WTC11 (cell line): ENCODE results near the gene FBXO15. TPM values are rescaled to one million over a fixed set of nuclear protein-coding genes. Genes with fewer than 3 reads are reported as not detected.

Experiments used
- ATAC-seq: fragments of 200-7000 bp; cut with Tn5 transposase; 2 replicates; pipeline ENCODE4 v1.10.0; 2021; ENCODE audit warnings: mild to moderate bottlenecking, moderate library complexity
- CTCF ChIA-PET: fragments of 300-600 bp; sonication (Branson Sonifier 250); formaldehyde crosslinking; loops from one replicate; lab custom pipeline; 2021; ENCODE audit warnings: antibody characterized with exemption; lab: Charles Lee
- POLR2A ChIA-PET: fragments of 350-600 bp; sonication (Branson Sonifier 250); formaldehyde crosslinking; loops from one replicate; lab custom pipeline; 2021; ENCODE audit warnings: antibody characterized with exemption; lab: Charles Lee
- DNase-seq: peaks from one replicate; pipeline ENCODE4 v3.0.0; 2021; ENCODE audit warnings: low spot score
- H3K27ac Mint-ChIP-seq: 2 replicates; pipeline ENCODE4 v1.8.0; 2021; ENCODE audit warnings: mixed read lengths
- H3K27me3 Mint-ChIP-seq: 2 replicates; pipeline ENCODE4 v1.8.0; 2021; ENCODE audit warnings: low read depth, mild to moderate bottlenecking, moderate library complexity, mixed read lengths
- H3K36me3 Mint-ChIP-seq: 2 replicates; pipeline ENCODE4 v1.8.0; 2021; ENCODE audit warnings: mixed read lengths
- H3K4me1 Mint-ChIP-seq: 2 replicates; pipeline ENCODE4 v1.8.0; 2022; ENCODE audit warnings: mixed read lengths
- H3K4me3 Mint-ChIP-seq: 2 replicates; pipeline ENCODE4 v1.8.0; 2021; ENCODE audit warnings: mild to moderate bottlenecking, moderate library complexity, mixed read lengths
- H3K9me3 Mint-ChIP-seq: 2 replicates; pipeline ENCODE4 v1.8.0; 2021; ENCODE audit warnings: mixed read lengths
- ATF6 ChIP-seq: sonication (generic); formaldehyde crosslinking; IDR thresholded peaks from 2 replicates; pipeline ENCODE4 v1.8.1; 2023; ENCODE audit warnings: mild to moderate bottlenecking, missing genetic modification reagents
- ELF4 ChIP-seq: sonication (generic); formaldehyde crosslinking; IDR thresholded peaks from 2 replicates; pipeline ENCODE4 v1.8.1; 2022; ENCODE audit warnings: low read depth, mild to moderate bottlenecking, moderate library complexity, missing genetic modification reagents
- EMX1 ChIP-seq: fragments of 250-450 bp; sonication (Bioruptor Pico); IDR thresholded peaks from 2 replicates; pipeline ENCODE4 v1.8.0; 2021; ENCODE audit warnings: mild to moderate bottlenecking
- FOXP4 ChIP-seq: sonication (generic); formaldehyde crosslinking; IDR thresholded peaks from 2 replicates; pipeline ENCODE4 v1.8.0; 2022; ENCODE audit warnings: mild to moderate bottlenecking, missing genetic modification reagents
- GABPB1 ChIP-seq: sonication (generic); formaldehyde crosslinking; IDR thresholded peaks from 2 replicates; pipeline ENCODE4 v1.8.1; 2023; ENCODE audit warnings: mild to moderate bottlenecking, missing genetic modification reagents
- MAX ChIP-seq: sonication (generic); formaldehyde crosslinking; IDR thresholded peaks from 2 replicates; pipeline ENCODE4 v1.8.0; 2022; ENCODE audit warnings: mild to moderate bottlenecking, missing genetic modification reagents
- MXD4 ChIP-seq: fragments of 250-450 bp; sonication (Bioruptor Pico); IDR thresholded peaks from 2 replicates; pipeline ENCODE4 v1.8.0; 2021; ENCODE audit warnings: mild to moderate bottlenecking, moderate library complexity, borderline replicate concordance
- NFYB ChIP-seq: sonication (generic); formaldehyde crosslinking; conservative IDR thresholded peaks from 2 replicates; pipeline ENCODE4 v1.8.0; 2022; ENCODE audit warnings: low read depth, missing genetic modification reagents
- PRDM15 ChIP-seq: sonication (generic); formaldehyde crosslinking; IDR thresholded peaks from 2 replicates; pipeline ENCODE4 v1.8.0; 2022; ENCODE audit warnings: missing genetic modification reagents
- STAT6 ChIP-seq: sonication (generic); formaldehyde crosslinking; conservative IDR thresholded peaks from 2 replicates; pipeline ENCODE4 v1.8.1; 2023; ENCODE audit warnings: mild to moderate bottlenecking, low read depth, missing genetic modification reagents, moderate library complexity
- ZBTB21 ChIP-seq: sonication (generic); formaldehyde crosslinking; IDR thresholded peaks from 2 replicates; pipeline ENCODE4 v1.8.1; 2023; ENCODE audit warnings: mild to moderate bottlenecking, missing genetic modification reagents, borderline replicate concordance
- ZMAT4 ChIP-seq: fragments of 250-450 bp; sonication (Bioruptor Pico); IDR thresholded peaks from 2 replicates; pipeline ENCODE4 v1.9.0; 2021; ENCODE audit warnings: mild to moderate bottlenecking
- ZNF232 ChIP-seq: sonication (generic); formaldehyde crosslinking; IDR thresholded peaks from 2 replicates; pipeline ENCODE4 v1.8.0; 2022; ENCODE audit warnings: mild to moderate bottlenecking, missing genetic modification reagents
- ZSCAN18 ChIP-seq: fragments of 250-450 bp; sonication (Bioruptor Pico); IDR thresholded peaks from 2 replicates; pipeline ENCODE4 v2.1.2; 2022; ENCODE audit warnings: mild to moderate bottlenecking, moderate library complexity
- total RNA-seq: library from RNA; stranded (reverse); gene quantifications from 3 replicates; pipeline ENCODE4 v1.2.3, GENCODE V29; 2021

FBXO15 gene
- total RNA-seq, 1 experiment from 2014 or later: 0.96 TPM

- TF ChIP-seq FOXP4 (CRISPR knock-in tag): no peak
Observed at GRCh38 chr18:74081966-74082741, 65.5 kb downstream of the FBXO15 start (continued).

GRCh38 chr18:74078257-74078656 lies 69.4 kb downstream of the FBXO15 start:
- no peak for ATAC-seq
- no peak for DNase-seq
- H3K4me3 Mint-ChIP-seq: no peak overlapping the region
- H3K9me3 Mint-ChIP-seq: no peaks in the 10 kb centered on the region
- H3K27me3 Mint-ChIP-seq: no peaks in the 10 kb centered on the region
- no peak for TF ChIP-seq ZSCAN18 (CRISPR knock-in tag)
- TF ChIP-seq ZNF232 (CRISPR knock-in tag): no peak
- TF ChIP-seq EMX1 (CRISPR knock-in tag): no peak
- no peak for TF ChIP-seq ELF4
- no peak for TF ChIP-seq NFYB (CRISPR knock-in tag)
- no peak for TF ChIP-seq PRDM15 (CRISPR knock-in tag)
- TF ChIP-seq ATF6 (CRISPR knock-in tag): no peak
- no peak for TF ChIP-seq ZMAT4 (CRISPR knock-in tag)
- no peak for TF ChIP-seq STAT6 (CRISPR knock-in tag)
- TF ChIP-seq MAX (CRISPR knock-in tag): no peak
- no peak for TF ChIP-seq MXD4 (CRISPR knock-in tag)
- TF ChIP-seq GABPB1 (CRISPR knock-in tag): no peak
- TF ChIP-seq ZBTB21 (CRISPR knock-in tag): no peak
- H3K4me1 Mint-ChIP-seq: peaks cover 3% of the 10 kb centered on the region
- ChIA-PET POLR2A (no interaction called here), CTCF (interaction anchor here (0.6 kb wide), 1 partner anchor 336 kb away, joined by 3 read pairs; no protein-coding TSS in a partner anchor)
- no peak overlapping the region for H3K27ac Mint-ChIP-seq
- H3K36me3 Mint-ChIP-seq: no peaks in the 10 kb centered on the region
